ENCODE data around the gene TGFBR1.
A peak's percentile ranks its signal among the peaks of the same experiment; 100 is the strongest.
"Not testable (repeated sequence)": the region's sequence is repeated elsewhere in the genome, so short reads cannot be mapped to it uniquely, and the experiment has no call there.

Gene TGFBR1

DNA sequence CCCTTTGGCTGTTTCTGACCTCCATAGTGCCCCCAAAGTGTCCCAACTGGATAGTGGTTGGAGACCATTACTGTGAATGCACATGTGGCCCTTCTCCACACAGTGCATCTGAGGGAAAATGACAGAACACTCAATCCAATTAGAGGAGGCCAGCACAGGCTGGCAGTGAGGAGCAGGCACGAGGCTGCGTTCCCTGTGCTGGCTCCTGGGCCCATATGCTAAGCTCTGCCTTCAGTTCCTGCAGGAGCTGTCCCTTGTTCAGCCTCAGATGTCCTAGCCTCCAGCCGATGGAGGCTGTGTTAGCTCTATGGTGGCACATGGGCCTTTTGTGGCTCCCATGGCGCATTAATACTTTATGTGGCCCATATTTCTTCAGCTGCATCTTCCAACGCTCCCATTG, 81.0 kb downstream of the TGFBR1 start:
- no peak for DNase-seq

DNA sequence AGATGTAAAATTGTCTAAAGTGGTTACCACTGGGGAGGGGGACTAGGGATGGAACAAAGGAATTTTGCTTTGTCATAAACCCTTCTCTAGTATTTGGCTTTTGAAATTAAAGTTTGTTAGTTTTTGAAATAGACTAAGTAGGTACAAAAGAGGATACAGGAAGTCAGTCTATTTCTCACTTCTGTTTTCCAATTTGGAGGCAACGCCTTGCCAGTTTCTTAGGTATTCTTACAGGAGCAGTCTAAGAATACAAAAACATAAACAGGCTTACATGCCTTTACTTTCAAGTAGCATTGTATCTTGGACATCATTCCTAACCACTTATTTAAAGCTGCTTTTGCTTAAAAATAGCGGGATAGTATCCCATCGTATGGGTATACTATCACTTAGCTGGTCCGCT, 82.4 kb downstream of the TGFBR1 start:
- DNase-seq: no peak

DNA sequence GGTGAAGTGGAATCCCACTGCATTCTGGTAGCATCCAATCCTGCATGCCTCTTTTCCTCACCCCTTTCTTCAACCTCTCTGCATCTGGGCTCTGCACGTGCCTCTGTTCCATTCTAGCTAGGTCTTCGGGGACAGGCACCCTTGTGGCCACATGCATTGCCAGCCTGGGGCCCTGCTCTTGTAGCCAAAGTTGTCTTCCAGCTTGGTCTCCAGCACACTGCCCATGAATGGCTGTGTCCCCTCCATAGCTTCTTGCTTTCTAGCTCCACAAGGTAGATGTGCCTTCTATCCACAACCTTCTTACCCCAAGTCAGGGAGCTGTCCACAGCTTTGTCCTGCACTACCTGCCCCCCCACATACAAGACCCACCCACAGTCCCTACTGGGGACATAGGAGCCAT, 84.3 kb downstream of the TGFBR1 start:
- DNase-seq: no peak

DNA sequence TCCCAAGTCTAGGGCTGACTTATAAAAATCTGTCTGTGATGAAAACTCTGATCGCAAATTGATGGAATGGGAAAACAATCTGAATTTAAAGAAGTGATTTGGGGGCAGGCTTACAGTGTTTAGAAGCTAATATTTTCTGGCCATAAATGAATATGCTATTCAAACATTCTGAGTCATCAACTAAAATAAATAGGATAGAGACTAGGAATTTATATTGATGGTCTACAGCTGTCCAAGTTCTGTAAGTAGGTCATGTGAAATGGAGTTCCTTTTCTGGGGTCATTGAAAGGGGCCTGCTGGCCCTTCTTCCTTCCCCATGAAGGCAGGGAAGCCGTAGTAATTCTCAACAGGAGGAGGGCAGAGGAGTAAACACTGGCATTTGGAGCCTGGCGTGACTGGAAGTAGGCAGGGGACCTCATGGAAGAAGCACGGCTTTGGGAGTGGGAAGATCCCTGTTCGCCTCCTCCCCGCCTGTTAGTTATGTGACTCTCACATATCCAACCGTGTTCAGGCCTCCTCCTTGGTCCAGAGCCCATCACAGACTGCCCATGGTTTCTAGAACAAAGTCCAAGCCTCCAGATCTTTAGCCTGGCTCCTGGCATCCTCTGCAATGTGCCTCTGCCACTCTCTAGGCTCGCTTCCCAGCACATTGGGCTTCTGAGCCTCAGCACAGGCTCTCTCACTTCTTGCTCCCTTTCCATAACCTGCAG, 85.1 kb downstream of the TGFBR1 start:
- DNase-seq: no peak

DNA sequence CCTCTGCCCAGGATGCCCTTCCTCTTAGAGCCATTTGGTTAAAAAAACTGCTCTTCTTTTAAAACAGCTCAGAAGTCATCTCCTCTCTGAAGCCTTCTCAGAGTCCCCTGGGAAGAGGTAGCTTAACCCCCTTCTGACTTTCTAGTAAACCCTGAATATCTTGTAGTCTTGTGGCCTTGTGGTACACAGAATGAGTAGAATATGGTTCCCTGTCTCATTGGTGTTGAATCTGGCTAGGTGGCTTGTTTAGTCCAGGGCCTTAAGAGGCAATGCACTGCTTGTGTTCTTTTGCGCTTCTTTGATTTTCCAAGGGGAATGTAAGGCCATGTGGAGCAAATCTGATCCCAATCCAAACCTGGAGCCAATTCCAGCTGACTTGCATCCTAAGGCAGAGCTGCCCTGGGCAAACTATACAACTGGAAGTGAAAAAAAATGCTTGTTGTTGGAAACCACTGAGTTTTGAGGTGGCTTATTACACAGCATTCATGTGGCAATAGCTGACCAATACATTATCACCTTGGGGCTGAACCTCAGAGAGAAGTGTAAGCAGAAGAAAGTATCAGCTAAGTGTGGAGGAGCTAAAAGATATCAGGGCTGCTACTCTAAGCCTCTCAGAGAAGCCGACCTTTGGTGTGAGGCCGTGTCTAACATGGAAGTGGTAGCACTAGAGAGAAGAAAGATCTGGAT, 85.8 kb downstream of the TGFBR1 start:
- no peak for DNase-seq

DNA sequence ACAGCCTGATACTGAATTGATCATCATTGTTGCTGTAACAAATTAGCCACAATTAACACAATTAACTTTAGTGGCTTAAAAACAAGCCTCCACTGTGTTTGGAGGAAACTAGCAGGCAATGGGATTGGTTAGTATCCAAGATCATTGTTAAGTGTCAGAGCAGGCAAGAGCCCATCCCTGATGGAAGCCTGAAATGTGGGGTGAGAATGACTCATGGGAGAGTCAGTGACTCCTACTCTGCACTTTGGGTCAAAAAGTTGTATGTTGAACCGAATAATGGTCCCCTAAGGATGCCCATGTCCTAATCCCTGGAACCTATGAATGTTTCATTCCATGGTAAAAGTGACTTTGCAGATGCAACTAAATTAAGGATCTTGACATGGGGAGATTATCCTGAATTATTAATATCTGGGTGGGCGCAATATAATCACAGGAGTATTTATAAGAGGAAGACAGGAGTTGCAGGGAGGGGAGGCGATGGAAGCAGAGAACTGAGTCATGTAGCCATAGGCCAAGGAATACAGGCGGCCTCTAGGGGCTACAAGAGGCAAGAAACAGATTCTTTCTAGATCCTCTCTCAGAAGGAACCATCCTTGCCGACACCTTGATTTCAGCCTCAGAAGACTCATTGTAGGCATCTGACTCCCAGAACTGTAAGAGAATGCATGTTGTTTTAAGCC, 88.0 kb downstream of the TGFBR1 start:
- DNase-seq: no peak

DNA sequence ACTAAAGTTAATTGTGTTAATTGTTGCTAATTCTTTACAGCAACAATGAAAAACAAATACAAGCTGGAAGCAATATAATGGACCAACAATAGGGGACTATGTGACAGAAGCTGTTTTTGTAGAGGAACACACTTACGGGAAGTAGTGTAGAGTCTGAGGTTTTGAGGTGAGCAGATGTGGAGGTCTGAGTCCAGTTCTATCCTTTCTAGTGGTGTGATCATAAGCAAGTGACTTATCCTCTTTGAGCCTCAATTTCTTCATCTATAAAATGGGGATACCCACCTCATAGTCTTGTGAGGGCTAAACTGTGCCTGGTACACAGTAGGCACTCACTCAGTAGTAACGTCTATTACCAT, 88.5 kb downstream of the TGFBR1 start:
- no peak for DNase-seq

DNA sequence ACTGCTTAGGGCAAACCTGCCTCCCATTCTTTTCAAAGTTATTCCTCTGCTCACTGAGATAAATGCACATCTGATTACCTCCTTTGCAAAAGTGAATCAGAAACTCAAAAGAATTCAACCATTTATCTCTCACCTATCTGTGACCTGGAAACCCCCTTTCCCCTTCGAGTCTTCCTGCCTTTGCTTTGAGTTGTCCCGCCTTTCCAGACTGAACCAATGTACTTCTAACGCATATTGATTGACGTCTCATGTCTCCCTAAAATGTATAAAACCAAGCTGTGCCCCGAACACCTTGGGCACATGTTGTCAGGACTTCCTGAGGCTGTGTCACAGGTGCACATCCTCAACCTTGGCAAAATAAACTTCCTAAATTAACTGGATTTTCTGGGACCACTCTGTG, 91.6 kb downstream of the TGFBR1 start:
- not testable (repeated sequence) for DNase-seq

DNA sequence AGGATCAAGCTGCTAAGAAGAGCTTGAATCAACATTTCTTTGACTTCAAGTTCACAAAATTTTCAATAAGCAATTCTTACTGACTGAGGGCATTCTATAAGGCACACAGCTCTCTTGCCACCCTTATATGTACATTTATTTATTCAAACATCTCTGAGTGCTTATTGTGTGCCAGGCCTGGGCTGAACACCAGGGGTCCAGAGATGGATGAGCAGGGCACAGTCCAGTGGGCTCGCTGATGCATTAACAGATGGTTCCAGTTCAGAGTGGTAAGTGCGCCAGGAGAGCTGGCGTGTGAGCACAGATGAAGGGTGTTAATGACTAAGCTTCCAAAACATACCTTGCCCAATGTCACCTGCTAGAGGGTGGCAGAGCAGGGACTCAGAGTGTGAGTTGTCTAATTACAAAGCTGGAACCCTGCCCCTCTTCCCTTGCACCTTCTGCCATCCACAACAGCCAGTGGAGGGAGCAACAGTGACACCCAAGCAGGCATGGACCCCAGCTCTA, 92.3 kb downstream of the TGFBR1 start:
- DNase-seq: no peak

DNA sequence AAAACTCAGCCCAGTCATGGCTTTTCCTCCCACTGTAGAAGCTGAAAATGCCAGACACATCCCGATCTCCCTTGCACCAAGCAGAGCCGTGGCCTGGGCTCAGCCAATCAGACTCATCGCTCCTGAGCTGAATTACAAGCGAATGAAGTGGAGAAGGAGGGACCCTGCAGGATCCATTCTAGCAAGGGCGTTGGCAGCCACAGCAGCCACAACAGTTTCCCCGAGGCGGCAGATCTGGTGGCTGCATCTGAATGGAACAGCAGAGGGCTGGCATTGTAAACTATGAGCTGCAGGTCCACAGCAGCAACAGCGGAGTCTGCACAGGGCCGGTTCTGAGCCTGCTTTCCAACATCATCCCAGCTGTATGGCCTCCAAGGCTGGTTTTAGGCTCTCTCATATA, 93.1 kb downstream of the TGFBR1 start:
- peak in 2 of 51 donors; percentile 8 to 12 for DNase-seq

DNA sequence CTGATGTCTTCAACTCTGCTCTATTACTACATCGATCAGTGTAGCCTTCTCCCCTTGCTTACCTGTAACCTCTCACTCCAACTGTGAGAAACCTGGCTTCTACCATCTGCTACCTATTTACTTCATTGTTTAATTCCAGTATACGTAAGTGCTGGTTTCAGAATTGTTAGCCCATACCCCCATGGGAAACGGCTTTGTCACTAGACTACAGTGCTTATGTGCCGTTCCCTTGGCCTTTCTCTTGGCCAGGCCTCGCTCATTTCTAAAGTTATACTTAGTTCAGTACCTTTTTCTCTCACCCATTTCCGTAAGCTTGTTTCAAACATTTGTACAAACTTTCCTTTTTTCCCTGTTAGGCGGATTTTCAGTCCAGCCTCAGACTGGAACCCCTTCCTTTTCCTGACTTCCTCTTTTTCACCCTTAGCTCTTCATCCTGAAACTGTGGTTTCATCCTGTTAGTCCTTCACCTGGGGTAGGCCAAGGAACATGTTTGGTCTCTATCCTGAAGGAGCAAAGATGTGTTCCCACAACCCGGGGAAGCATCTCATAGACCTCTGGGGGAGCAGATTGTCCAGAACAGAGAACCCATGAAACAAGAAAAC, 95.1 kb downstream of the TGFBR1 start:
- DNase-seq: no peak

DNA sequence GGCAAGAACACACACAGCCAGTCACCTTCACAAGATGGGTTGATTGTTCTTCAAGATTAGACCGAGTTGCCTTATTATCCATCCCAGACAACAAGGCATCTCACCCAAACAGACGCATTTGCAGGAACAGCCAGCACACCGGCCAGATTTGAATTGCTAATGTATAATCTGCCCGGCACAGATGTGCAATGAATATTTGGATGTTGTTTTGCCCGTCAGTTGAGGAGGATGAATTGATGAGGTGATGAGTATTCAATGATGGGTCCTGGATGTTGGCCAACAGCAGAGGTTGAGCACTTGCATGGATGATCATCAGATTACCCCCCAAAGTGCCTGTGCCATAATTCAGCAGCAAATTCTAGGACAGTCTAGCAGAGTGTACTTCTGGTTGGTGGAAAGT, 96.7 kb downstream of the TGFBR1 start:
- no peak for DNase-seq

All from hypothalamus (tissue), 51 donors.